Astrocyte of the spinal cord (primary cell): ENCODE data around the gene KDM5B.
"Not testable (repeated sequence)": the region's sequence is repeated elsewhere in the genome, so short reads cannot be mapped to it uniquely, and the experiment has no call there.

Experiments
- DNase-seq: peaks from one replicate; pipeline ENCODE4 v3.0.0; 2011; ENCODE audit warnings: low read depth, low spot score
- H3K4me3 ChIP-seq: 2 replicates; pipeline ENCODE4 v1.5.1; 2011; ENCODE audit warnings: low read depth, mild to moderate bottlenecking, low read length, moderate library complexity
- CTCF ChIP-seq: IDR thresholded peaks from 2 replicates; pipeline ENCODE4 v1.5.1; 2012; ENCODE audit warnings: low read depth, mild to moderate bottlenecking, low read length, inconsistent platforms
- in situ Hi-C: cut with HindIII; loops from 2 replicates; pipeline ENCODE4 v1.10.0; 2017; ENCODE audit warnings: low sequenced_read_pairs

Gene KDM5B

GRCh38 chr1:202835548-202836072 lies 27.4 kb upstream of the KDM5B start:
- DNase-seq, result no peak
- TF ChIP-seq CTCF, result no peak
- in situ Hi-C loops, result no loop called here
- H3K4me3 ChIP-seq, result no peak overlapping the region

DNA sequence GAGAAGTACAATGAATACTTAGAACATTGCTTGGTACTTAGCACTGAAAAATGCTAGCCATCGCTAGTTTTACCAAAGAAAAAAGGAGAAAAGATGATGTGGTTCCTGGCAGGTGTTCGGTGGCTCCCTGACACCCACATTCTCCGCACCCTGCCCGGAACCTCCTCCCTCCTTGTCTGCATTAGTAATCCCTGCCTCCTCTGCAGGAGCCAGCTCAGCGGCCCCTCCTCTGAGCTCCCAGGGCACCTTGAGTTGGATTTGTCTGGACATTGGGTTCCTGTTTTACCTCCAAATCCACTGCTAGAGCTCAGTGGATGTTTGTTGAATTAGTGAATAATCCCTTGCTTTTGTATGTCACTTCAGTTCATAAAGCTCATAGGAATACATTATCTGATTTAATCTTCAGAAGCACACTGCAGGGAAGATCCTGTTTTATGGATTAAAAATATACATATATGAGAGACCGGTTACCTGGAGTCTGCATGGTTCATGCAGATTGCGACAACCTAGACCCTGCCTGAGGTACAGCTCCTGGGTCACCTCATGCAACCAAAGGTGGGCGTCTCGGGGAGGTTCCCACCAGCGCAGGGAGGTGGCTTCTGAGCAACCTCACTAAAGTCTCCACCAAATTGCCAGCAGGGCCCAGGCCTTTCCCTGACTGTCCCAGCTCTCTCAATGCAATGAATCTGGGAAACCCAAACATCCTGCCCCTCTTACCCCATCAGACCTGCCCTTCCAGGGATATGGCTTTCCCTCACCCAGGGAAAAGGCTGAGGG lies 26.7 kb upstream of the KDM5B start:
- no peak for DNase-seq
- in situ Hi-C loops, result no loop called here
- H3K4me3 ChIP-seq, result no peak overlapping the region
- no peak for TF ChIP-seq CTCF

- no peak for TF ChIP-seq CTCF
- no peak for DNase-seq
- in situ Hi-C loops, result no loop called here
- no peak overlapping the region for H3K4me3 ChIP-seq
Measured at GRCh38 chr1:202831906-202832305, 23.7 kb upstream of the KDM5B start.

GRCh38 chr1:202829223-202829622 lies 21.0 kb upstream of the KDM5B start:
- DNase-seq, in situ Hi-C loops, H3K4me3 ChIP-seq: not testable (repeated sequence)

DNA sequence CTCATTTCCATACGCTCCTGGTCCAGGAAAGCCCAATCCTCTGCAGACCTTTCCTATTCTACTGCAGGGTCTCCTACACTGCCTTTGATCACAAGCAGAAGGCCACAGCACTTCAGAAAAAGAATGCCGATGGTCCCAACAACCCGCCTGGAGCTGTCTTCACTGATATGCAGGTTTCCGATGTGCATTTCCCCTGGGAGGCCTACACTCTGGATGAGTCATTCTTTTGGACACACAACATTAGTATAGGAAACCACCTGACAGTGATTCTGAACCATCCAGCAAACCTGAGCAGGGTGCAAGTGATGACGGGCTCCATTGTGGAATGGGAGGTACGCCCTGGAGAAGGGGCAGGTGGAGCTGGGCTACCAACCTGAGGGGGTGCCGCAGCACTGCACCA lies 17.5 kb upstream of the KDM5B start:
- no peak overlapping the region for H3K4me3 ChIP-seq
- in situ Hi-C loops, result no loop called here
- DNase-seq, result no peak
- no peak for TF ChIP-seq CTCF

DNA sequence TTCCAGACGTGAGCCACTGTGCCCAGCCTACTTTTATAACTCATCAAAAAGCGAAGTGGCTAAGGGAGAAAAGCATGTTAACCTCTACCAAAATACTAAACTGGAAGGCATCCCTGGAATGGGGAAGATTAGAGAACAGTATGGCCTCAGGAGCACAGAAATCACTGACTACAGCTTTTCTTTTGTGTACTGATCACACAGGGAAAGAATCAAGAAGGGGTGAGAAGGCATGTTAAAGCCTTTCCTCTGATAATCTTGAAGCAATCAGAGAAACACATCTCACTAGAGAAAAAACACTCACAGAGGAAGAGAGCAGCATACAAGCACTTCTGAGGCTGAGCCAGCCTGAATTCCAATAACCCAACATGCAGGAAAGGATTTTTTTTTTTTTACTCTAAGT lies 13.2 kb upstream of the KDM5B start:
- in situ Hi-C loops, result no loop called here
- no peak for TF ChIP-seq CTCF
- no peak for DNase-seq

GRCh38 chr1:202818819-202819218 lies 10.6 kb upstream of the KDM5B start:
- DNase-seq, result no peak
- in situ Hi-C loops, result no loop called here
- no peak overlapping the region for H3K4me3 ChIP-seq
- TF ChIP-seq CTCF, result no peak

More for the DNA sequence above, 13.2 kb upstream of the KDM5B start:
- H3K4me3 ChIP-seq, result no peak overlapping the region
